Cardiac muscle cell (in vitro differentiated cells and primary cell): ENCODE measurements around the gene SDHAF3. TPM values are rescaled to one million over a fixed set of nuclear protein-coding genes. Genes with fewer than 3 reads are reported as not detected.

Experiments used
- DNase-seq, 2 donors: peaks; one replicate each; pipeline versions ENCODE4 v3.0.0 to v3.0.0-alpha.2; 2010 to 2017; ENCODE audit warnings: low read depth in 1 of 2, low spot score in 1 of 2
- H3K27ac ChIP-seq: fragments of 200-600 bp; sonication (generic); 2 replicates; pipeline ENCODE4 v1.5.1; 2016
- H3K27me3 ChIP-seq: fragments of 200-600 bp; sonication (generic); 2 replicates; pipeline ENCODE4 v1.6.0; 2016; ENCODE audit warnings: control low read depth
- H3K36me3 ChIP-seq: fragments of 200-600 bp; sonication (generic); 2 replicates; pipeline ENCODE4 v1.5.1; 2016; ENCODE audit warnings: control low read depth
- H3K4me1 ChIP-seq: fragments of 200-600 bp; sonication (generic); 2 replicates; pipeline ENCODE4 v1.8.1; 2017; ENCODE audit warnings: low read depth, mild to moderate bottlenecking, mixed run types
- H3K4me3 ChIP-seq: fragments of 200-600 bp; sonication (generic); 2 replicates; pipeline ENCODE4 v1.5.1; 2016; ENCODE audit warnings: mild to moderate bottlenecking
- H3K9me3 ChIP-seq: fragments of 200-600 bp; sonication (generic); 2 replicates; pipeline ENCODE4 v1.5.1; 2017; ENCODE audit warnings: low read depth, mild to moderate bottlenecking, control low read depth
- CTCF ChIP-seq: IDR thresholded peaks from 2 replicates; pipeline ENCODE4 v1.5.1; 2012; ENCODE audit warnings: low read depth, mild to moderate bottlenecking, low read length
- polyA plus RNA-seq: library from polyadenylated mRNA; unstranded; fragments of >200 nt; fragmentation: Nextera tagmentation; extraction: Ambion mirVana; gene quantifications from 2 replicates; pipeline ENCODE4 v1.2.1, GENCODE V29; 2016
- total RNA-seq: library from RNA; depleted of rRNA; stranded (reverse); fragments of >200 nt; gene quantifications from 2 replicates; pipeline ENCODE4 v1.2.3, GENCODE V29; 2016

Gene SDHAF3
- total and polyA plus RNA-seq, 2 experiments from 2014 or later = 8.8 to 65.3 TPM

GRCh38 chr7:97203957-97204356 lies 86.5 kb downstream of the SDHAF3 start:
- TF ChIP-seq CTCF = no peak
- H3K4me1 ChIP-seq = no peaks in the 10 kb centered on the region
- H3K27me3 ChIP-seq = no peaks in the 10 kb centered on the region
- no peak for DNase-seq
- H3K4me3 ChIP-seq = no peak overlapping the region
- H3K9me3 ChIP-seq = no peaks in the 10 kb centered on the region
- no peak overlapping the region for H3K27ac ChIP-seq
- H3K36me3 ChIP-seq = no peaks in the 10 kb centered on the region

- TF ChIP-seq CTCF = no peak
- H3K4me1 ChIP-seq = no peaks in the 10 kb centered on the region
- no peaks in the 10 kb centered on the region for H3K36me3 ChIP-seq
- no peak for DNase-seq
- no peaks in the 10 kb centered on the region for H3K27me3 ChIP-seq
- H3K27ac ChIP-seq = no peak overlapping the region
- H3K4me3 ChIP-seq = no peak overlapping the region
- H3K9me3 ChIP-seq = no peaks in the 10 kb centered on the region
Observed at GRCh38 chr7:97204821-97205220, 87.3 kb downstream of the SDHAF3 start.

DNA sequence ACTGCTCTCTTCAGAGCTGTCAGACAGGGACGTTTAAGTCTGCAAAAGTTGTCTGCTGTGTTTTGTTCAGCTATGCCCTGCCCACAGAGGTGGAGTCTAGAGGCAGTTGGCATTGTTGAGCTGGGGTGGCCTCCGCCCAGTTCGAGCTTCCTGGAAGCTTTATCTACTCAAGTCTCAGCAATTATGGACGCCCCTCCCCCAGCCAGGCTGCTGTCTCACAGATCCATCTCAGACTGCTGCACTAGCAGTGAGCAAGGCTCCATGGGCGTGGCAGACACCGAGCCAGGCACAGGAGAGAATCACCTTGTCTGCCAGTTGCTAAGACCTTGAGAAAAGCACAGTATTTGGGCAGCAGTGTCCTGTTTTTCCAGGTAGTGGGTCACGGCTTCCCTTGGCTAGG lies 98.1 kb downstream of the SDHAF3 start:
- H3K36me3 ChIP-seq = no peaks in the 10 kb centered on the region
- no peak for TF ChIP-seq CTCF
- H3K4me1 ChIP-seq = no peaks in the 10 kb centered on the region
- no peak overlapping the region for H3K27ac ChIP-seq
- DNase-seq = peak in 1 of 2 donors; percentile 4
- no peaks in the 10 kb centered on the region for H3K9me3 ChIP-seq
- no peak overlapping the region for H3K4me3 ChIP-seq
- no peaks in the 10 kb centered on the region for H3K27me3 ChIP-seq

DNA sequence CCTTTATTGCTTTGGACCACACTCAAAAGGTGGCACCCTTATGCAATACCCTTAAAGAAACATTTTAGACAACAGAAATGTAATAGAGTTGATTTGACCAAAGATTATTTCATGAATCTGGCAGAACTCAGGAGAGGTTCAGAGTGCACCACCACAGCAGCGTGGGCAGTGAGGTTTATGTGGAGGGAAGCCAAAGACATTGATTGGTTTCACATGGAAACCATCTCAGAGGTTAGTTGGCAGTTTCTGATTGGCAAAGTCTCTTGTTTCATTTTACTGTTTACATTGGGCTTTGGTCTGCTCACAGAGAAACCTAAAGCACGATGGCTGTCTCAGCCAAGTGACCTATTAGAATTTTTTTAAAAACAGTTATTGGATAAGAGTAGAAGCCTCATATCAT lies 101.3 kb downstream of the SDHAF3 start:
- no peak for TF ChIP-seq CTCF
- H3K4me3 ChIP-seq = no peak overlapping the region
- no peak for DNase-seq
- H3K9me3 ChIP-seq = no peaks in the 10 kb centered on the region
- H3K27me3 ChIP-seq = no peaks in the 10 kb centered on the region
- no peak overlapping the region for H3K27ac ChIP-seq
- no peaks in the 10 kb centered on the region for H3K4me1 ChIP-seq
- no peaks in the 10 kb centered on the region for H3K36me3 ChIP-seq

- TF ChIP-seq CTCF = no peak
- DNase-seq = no peak
- no peak overlapping the region for H3K27ac ChIP-seq
- no peaks in the 10 kb centered on the region for H3K9me3 ChIP-seq
- no peaks in the 10 kb centered on the region for H3K27me3 ChIP-seq
- H3K36me3 ChIP-seq = no peaks in the 10 kb centered on the region
- no peak overlapping the region for H3K4me3 ChIP-seq
- no peaks in the 10 kb centered on the region for H3K4me1 ChIP-seq
Observed at GRCh38 chr7:97219237-97219636, 101.7 kb downstream of the SDHAF3 start.

GRCh38 chr7:97224316-97224715 lies 106.8 kb downstream of the SDHAF3 start:
- H3K9me3 ChIP-seq = no peaks in the 10 kb centered on the region
- no peak overlapping the region for H3K27ac ChIP-seq
- no peaks in the 10 kb centered on the region for H3K27me3 ChIP-seq
- no peaks in the 10 kb centered on the region for H3K36me3 ChIP-seq
- H3K4me1 ChIP-seq = no peaks in the 10 kb centered on the region
- no peak overlapping the region for H3K4me3 ChIP-seq
- no peak for TF ChIP-seq CTCF
- no peak for DNase-seq
